HL-60 (cell line): ENCODE results near the gene PAX5.

ENCODE experiments used
- DNase-seq, 2 experiments: peaks; one replicate each; pipeline ENCODE4 v3.0.0-alpha.2; 2010 to 2020; ENCODE audit warnings: low read depth in 1 of 2, low spot score in 1 of 2
- H3K27ac ChIP-seq: fragments of 250-450 bp; sonication (Bioruptor Pico); replicated peaks from 2 replicates; pipeline ENCODE4 v1.5.1; 2020; ENCODE audit warnings: mild to moderate bottlenecking, moderate library complexity
- H3K27me3 ChIP-seq: fragments of 250-450 bp; sonication (Bioruptor Pico); 2 replicates; pipeline ENCODE4 v1.5.1; 2021; ENCODE audit warnings: mild to moderate bottlenecking, moderate library complexity; ENCODE audit not compliant: insufficient read depth, poor library complexity, severe bottlenecking
- H3K4me3 ChIP-seq: replicated peaks from 2 replicates; pipeline ENCODE4 v1.5.1; 2011; ENCODE audit warnings: mild to moderate bottlenecking, control low read depth, low read length; ENCODE audit not compliant: insufficient read depth
- GABPA ChIP-seq: IDR thresholded peaks from 2 replicates; pipeline ENCODE4 v1.6.1; 2012; ENCODE audit warnings: low read depth
- POLR2AphosphoS5 ChIP-seq: IDR thresholded peaks from 2 replicates; pipeline ENCODE4 v1.6.1; 2012; ENCODE audit warnings: low read depth
- SPI1 ChIP-seq: IDR thresholded peaks from 2 replicates; pipeline ENCODE4 v1.6.1; 2012; ENCODE audit warnings: low read depth, mild to moderate bottlenecking, borderline replicate concordance
- TF ChIP-seq, protein P1 (sequence below): IDR thresholded peaks from one replicate; pipeline ENCODE4 v1.5.1; 2011; ENCODE audit warnings: low read length, control low read depth, inconsistent platforms; ENCODE audit not compliant: insufficient read depth
- TF ChIP-seq, protein P2 (sequence below): IDR thresholded peaks from 2 replicates; pipeline ENCODE4 v1.6.1; 2012; ENCODE audit warnings: low read depth; ENCODE audit not compliant: insufficient replicate concordance

Gene PAX5

DNA sequence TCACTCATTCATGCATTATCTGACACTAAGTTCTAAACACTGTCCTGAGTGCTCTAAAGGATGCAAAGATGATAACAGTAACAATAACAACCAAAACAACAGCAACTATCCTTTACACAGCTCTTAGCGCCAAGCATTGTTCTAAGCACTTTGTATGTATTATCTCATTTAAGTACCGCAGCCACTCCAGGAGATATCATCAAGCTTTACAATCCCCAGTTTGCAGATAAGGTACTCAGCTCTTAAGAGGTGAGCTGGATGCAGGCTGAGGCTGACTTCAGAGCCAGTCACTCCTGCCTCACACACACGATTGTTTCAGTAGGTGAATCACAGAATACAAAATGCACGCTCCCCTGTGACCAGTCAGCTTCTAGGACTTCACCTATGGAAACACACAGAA lies 141.8 kb downstream of the PAX5 start:
- no peaks in the 10 kb centered on the region for H3K27me3 ChIP-seq
- no peak overlapping the region for H3K27ac ChIP-seq
- no peak for DNase-seq
- TF ChIP-seq POLR2AphosphoS5: no peak
- TF ChIP-seq SPI1: no peak
- TF ChIP-seq, protein P1, sequence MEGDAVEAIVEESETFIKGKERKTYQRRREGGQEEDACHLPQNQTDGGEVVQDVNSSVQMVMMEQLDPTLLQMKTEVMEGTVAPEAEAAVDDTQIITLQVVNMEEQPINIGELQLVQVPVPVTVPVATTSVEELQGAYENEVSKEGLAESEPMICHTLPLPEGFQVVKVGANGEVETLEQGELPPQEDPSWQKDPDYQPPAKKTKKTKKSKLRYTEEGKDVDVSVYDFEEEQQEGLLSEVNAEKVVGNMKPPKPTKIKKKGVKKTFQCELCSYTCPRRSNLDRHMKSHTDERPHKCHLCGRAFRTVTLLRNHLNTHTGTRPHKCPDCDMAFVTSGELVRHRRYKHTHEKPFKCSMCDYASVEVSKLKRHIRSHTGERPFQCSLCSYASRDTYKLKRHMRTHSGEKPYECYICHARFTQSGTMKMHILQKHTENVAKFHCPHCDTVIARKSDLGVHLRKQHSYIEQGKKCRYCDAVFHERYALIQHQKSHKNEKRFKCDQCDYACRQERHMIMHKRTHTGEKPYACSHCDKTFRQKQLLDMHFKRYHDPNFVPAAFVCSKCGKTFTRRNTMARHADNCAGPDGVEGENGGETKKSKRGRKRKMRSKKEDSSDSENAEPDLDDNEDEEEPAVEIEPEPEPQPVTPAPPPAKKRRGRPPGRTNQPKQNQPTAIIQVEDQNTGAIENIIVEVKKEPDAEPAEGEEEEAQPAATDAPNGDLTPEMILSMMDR: no peak
- TF ChIP-seq GABPA: no peak
- TF ChIP-seq, protein P2, sequence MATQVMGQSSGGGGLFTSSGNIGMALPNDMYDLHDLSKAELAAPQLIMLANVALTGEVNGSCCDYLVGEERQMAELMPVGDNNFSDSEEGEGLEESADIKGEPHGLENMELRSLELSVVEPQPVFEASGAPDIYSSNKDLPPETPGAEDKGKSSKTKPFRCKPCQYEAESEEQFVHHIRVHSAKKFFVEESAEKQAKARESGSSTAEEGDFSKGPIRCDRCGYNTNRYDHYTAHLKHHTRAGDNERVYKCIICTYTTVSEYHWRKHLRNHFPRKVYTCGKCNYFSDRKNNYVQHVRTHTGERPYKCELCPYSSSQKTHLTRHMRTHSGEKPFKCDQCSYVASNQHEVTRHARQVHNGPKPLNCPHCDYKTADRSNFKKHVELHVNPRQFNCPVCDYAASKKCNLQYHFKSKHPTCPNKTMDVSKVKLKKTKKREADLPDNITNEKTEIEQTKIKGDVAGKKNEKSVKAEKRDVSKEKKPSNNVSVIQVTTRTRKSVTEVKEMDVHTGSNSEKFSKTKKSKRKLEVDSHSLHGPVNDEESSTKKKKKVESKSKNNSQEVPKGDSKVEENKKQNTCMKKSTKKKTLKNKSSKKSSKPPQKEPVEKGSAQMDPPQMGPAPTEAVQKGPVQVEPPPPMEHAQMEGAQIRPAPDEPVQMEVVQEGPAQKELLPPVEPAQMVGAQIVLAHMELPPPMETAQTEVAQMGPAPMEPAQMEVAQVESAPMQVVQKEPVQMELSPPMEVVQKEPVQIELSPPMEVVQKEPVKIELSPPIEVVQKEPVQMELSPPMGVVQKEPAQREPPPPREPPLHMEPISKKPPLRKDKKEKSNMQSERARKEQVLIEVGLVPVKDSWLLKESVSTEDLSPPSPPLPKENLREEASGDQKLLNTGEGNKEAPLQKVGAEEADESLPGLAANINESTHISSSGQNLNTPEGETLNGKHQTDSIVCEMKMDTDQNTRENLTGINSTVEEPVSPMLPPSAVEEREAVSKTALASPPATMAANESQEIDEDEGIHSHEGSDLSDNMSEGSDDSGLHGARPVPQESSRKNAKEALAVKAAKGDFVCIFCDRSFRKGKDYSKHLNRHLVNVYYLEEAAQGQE: no peak
- no peak overlapping the region for H3K4me3 ChIP-seq

DNA sequence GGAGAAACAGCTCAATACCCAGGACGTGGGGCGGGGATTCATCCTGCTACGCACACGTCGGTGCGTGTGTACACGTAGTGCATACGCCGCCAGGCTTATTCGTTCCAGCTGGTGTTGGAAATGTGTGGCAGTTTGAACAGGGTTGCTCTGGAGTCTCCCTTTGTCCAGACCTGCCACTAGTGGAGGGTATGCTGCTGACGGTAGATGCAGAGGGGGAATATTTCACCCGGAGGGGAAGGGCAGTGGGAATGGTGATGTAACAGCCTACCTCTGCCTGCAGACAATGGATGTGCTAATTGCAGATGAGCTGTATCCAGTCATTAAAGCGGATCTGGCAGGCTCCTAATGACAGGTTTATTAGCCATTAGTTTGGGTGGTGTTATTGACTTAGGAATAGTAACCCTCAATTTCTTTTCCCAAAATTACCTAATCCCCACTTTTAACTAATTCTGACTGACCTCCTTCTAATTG lies 142.7 kb downstream of the PAX5 start:
- no peak for DNase-seq
- H3K27me3 ChIP-seq: no peaks in the 10 kb centered on the region
- H3K27ac ChIP-seq: no peak overlapping the region
- no peak for TF ChIP-seq SPI1
- no peak for TF ChIP-seq POLR2AphosphoS5
- TF ChIP-seq, protein P2: no peak
- TF ChIP-seq, protein P1: no peak
- H3K4me3 ChIP-seq: no peak overlapping the region

DNA sequence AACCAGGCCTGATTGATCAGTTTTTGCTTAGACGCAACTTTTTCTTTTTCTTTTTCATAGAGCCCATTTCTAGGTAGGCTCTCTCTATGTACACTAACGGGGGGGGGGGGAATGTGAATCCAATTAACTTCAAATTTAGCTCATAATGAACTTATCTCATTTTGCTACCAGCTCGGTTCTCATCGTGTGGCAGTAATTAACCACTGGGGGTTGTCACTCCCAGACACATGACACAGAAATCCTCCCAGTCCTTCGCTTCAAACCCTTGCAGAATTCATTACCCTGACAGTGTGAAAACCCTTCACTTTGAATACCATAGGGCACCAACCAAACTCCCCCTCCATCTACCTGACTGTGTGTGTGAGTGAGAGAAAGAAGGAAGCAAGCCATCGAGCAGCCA lies 144.2 kb downstream of the PAX5 start:
- TF ChIP-seq POLR2AphosphoS5 (no peak), GABPA (no peak), SPI1 (no peak)
- TF ChIP-seq, protein P1: no peak
- TF ChIP-seq, protein P2: no peak
- Histone ChIP-seq H3K4me3 (no peak overlapping the region), H3K27me3 (peaks cover 7% of the 10 kb centered on the region)

More for the DNA sequence above, 144.2 kb downstream of the PAX5 start:
- H3K27ac ChIP-seq: no peak overlapping the region
- no peak for DNase-seq
